GM12873 (cell line): ENCODE data around the gene PLK5.

Experiments used
- CTCF ChIP-seq: IDR thresholded peaks from 2 replicates; pipeline ENCODE4 v1.5.1; 2012; ENCODE audit warnings: low read depth, mild to moderate bottlenecking, moderate library complexity, low read length, control low read depth; ENCODE audit not compliant: insufficient read depth; ENCODE audit errors: missing control alignments

Gene PLK5

GRCh38 chr19:1522061-1522460 is 1.8 kb upstream of the PLK5 start:
- no peak for TF ChIP-seq CTCF

GRCh38 chr19:1522838-1523237 is 1.0 kb upstream of the PLK5 start:
- TF ChIP-seq CTCF: no peak

GRCh38 chr19:1524287-1524971 is 552 bp downstream of the PLK5 start:
- TF ChIP-seq CTCF: no peak

GRCh38 chr19:1524972-1525325 is 1.1 kb downstream of the PLK5 start:
- TF ChIP-seq CTCF: no peak

GRCh38 chr19:1525343-1525742 is 1.5 kb downstream of the PLK5 start:
- no peak for TF ChIP-seq CTCF

- no peak for TF ChIP-seq CTCF
Observed at GRCh38 chr19:1526066-1526778, 2.3 kb downstream of the PLK5 start.

- TF ChIP-seq CTCF: no peak
Observed at GRCh38 chr19:1526979-1527649, 3.2 kb downstream of the PLK5 start.
